Liver (tissue), 2 donors: ENCODE measurements around the gene NYAP1.

Experiments
- GABPA ChIP-seq, 2 donors: IDR thresholded peaks in 1 of 2; conservative IDR thresholded peaks in 1 of 2; 2 replicates each; pipeline ENCODE4 v1.6.1; 2016; ENCODE audit warnings: antibody characterized with exemption in 2 of 2, mild to moderate bottlenecking in 1 of 2, moderate library complexity in 1 of 2
- REST ChIP-seq: IDR thresholded peaks from 2 replicates; pipeline ENCODE4 v1.6.1; 2016; ENCODE audit warnings: antibody characterized with exemption, mild to moderate bottlenecking
- TF ChIP-seq, protein P1 (sequence below): IDR thresholded peaks from 2 replicates; pipeline ENCODE4 v1.6.1; 2016; ENCODE audit warnings: antibody characterized with exemption
- donor health status: healthy.

DNA sequence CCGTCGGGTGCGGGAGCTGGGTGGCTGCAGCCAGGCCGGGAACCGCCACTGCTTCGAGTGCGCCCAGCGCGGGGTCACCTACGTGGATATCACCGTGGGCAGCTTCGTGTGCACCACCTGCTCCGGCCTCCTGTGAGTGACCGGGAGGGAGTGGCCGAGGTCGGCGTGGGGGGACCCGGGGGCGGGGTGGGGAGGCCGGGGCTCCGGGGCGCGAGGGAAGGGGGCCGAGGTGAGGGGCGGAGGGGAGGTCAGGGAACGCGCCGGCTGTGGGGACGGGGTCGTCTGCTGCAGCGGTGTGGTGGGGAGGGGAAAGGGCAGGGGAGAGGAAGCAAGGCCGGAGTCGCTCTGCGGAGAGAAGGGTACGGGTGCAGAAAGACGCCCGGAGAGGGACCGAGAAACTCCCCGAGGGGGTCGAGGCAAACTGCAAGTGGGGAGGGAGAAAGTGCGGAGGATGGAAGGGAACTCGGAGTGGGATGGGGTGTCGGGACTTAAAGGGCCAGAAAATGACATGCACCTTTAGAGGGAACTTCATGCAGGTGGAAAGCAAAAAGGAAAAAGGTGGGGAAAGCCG, 55.8 kb downstream of the NYAP1 start:
- TF ChIP-seq, protein P1, sequence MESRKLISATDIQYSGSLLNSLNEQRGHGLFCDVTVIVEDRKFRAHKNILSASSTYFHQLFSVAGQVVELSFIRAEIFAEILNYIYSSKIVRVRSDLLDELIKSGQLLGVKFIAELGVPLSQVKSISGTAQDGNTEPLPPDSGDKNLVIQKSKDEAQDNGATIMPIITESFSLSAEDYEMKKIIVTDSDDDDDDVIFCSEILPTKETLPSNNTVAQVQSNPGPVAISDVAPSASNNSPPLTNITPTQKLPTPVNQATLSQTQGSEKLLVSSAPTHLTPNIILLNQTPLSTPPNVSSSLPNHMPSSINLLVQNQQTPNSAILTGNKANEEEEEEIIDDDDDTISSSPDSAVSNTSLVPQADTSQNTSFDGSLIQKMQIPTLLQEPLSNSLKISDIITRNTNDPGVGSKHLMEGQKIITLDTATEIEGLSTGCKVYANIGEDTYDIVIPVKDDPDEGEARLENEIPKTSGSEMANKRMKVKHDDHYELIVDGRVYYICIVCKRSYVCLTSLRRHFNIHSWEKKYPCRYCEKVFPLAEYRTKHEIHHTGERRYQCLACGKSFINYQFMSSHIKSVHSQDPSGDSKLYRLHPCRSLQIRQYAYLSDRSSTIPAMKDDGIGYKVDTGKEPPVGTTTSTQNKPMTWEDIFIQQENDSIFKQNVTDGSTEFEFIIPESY: no peak
- TF ChIP-seq REST: no peak
- no peak for TF ChIP-seq GABPA (IDR thresholded peaks at IDR 0.05 in 1 of 2, conservative IDR thresholded peaks at IDR 0.05 in 1 of 2)
